GM12878 (cell line): ENCODE data around the gene MRPS16. TPM values are rescaled to one million over a fixed set of nuclear protein-coding genes. Genes with fewer than 3 reads are reported as not detected.

Experiments used
- ATAC-seq: fragments of 200-7000 bp; cut with Tn5 transposase; 3 replicates; pipeline ENCODE4 v1.9.1; 2020; ENCODE audit warnings: mild to moderate bottlenecking, moderate library complexity
- BruUV-seq: library from RNA; stranded (reverse); fragments of 400-500 nt; replicated peaks from 2 replicates; lab custom pipeline; 2021; lab: Mats Ljungman, UMichigan
- CTCF ChIA-PET: fragments of 300-600 bp; sonication (Branson Sonifier 250); formaldehyde crosslinking; extraction: SDS; loops from one replicate; lab custom pipeline; 2021; ENCODE audit warnings: inconsistent platforms; lab: Yijun Ruan, JAX
- POLR2A ChIA-PET: fragments of 350-600 bp; formaldehyde crosslinking; extraction: SDS; loops from one replicate; lab custom pipeline; 2021; ENCODE audit warnings: inconsistent platforms; lab: Charles Lee
- RAD21 ChIA-PET: fragments of 300-600 bp; sonication (Branson Sonifier 250); formaldehyde crosslinking; loops from one replicate; lab custom pipeline; 2023; ENCODE audit warnings: antibody characterized with exemption; ENCODE audit not compliant: unreplicated experiment; lab: Charles Lee
- SMC1A ChIA-PET: fragments of 300-600 bp; sonication (Branson Sonifier 250); formaldehyde crosslinking; loops from one replicate; lab custom pipeline; 2023; ENCODE audit not compliant: unreplicated experiment, uncharacterized antibody; lab: Charles Lee
- DNase-seq: peaks from one replicate; pipeline ENCODE4 v3.0.0-alpha.2; 2011; ENCODE audit warnings: low read depth, low spot score
- FAIRE-seq: peaks from 3 replicates; lab custom pipeline; 2011; peaks lifted over from hg19 to GRCh38; lab: Jason Lieb, UNC
- H2AFZ ChIP-seq: 2 replicates; pipeline ENCODE4 v1.6.0; 2011; ENCODE audit warnings: low read depth, low read length, control low read depth; ENCODE audit not compliant: control insufficient read depth
- H3K27ac ChIP-seq: 2 replicates; pipeline ENCODE4 v1.5.1; 2011; ENCODE audit warnings: control low read depth; ENCODE audit not compliant: control insufficient read depth, insufficient read depth
- H3K27me3 ChIP-seq, 2 experiments: replicated peaks in 1 of 2; 2 replicates each; pipeline versions ENCODE4 v1.6.0 to v1.6.1; 2011; ENCODE audit warnings: low read length in 1 of 2; ENCODE audit not compliant: control insufficient read depth in 2 of 2, insufficient read depth in 2 of 2
- H3K36me3 ChIP-seq, 2 experiments: 2 replicates each; pipeline ENCODE4 v1.5.1; 2011; ENCODE audit warnings: low read length in 1 of 2; ENCODE audit not compliant: control insufficient read depth in 2 of 2, insufficient read depth in 2 of 2
- H3K4me1 ChIP-seq: 2 replicates; pipeline ENCODE4 v1.6.1; 2011; ENCODE audit warnings: mild to moderate bottlenecking, low read length, moderate library complexity, mixed read lengths; ENCODE audit not compliant: control insufficient read depth, insufficient read depth
- H3K4me2 ChIP-seq: 2 replicates; pipeline ENCODE4 v1.6.0; 2011; ENCODE audit warnings: control low read depth; ENCODE audit not compliant: control insufficient read depth, insufficient read depth
- H3K4me3 ChIP-seq: fragments of 200-600 bp; sonication (generic); 2 replicates; pipeline ENCODE4 v1.5.1; 2016
- H3K79me2 ChIP-seq: 2 replicates; pipeline ENCODE4 v1.6.0; 2011; ENCODE audit warnings: low read length; ENCODE audit not compliant: control insufficient read depth, insufficient read depth
- H3K9ac ChIP-seq: 2 replicates; pipeline ENCODE4 v1.8.0; 2011; ENCODE audit warnings: low read length, control low read depth, mixed read lengths; ENCODE audit not compliant: control insufficient read depth, insufficient read depth
- H3K9me3 ChIP-seq: replicated peaks from 3 replicates; pipeline ENCODE4 v1.5.1; 2011; ENCODE audit warnings: mild to moderate bottlenecking, low read length; ENCODE audit not compliant: control insufficient read depth, insufficient read depth
- H4K20me1 ChIP-seq: 2 replicates; pipeline ENCODE4 v1.6.0; 2011; ENCODE audit not compliant: control insufficient read depth, insufficient read depth
- BMI1 ChIP-seq: fragments of 450-650 bp; IDR thresholded peaks from 2 replicates; pipeline ENCODE4 v1.6.1; 2016; ENCODE audit warnings: mild to moderate bottlenecking, moderate library complexity, borderline replicate concordance
- CEBPZ ChIP-seq: fragments of 150-350 bp; IDR thresholded peaks from 2 replicates; pipeline ENCODE4 v1.6.1; 2016; ENCODE audit warnings: low read depth, low read length
- FOXK2 ChIP-seq: fragments of 450-650 bp; IDR thresholded peaks from 2 replicates; pipeline ENCODE4 v1.6.1; 2017; ENCODE audit warnings: mild to moderate bottlenecking, moderate library complexity
- HCFC1 ChIP-seq: fragments of 150-350 bp; IDR thresholded peaks from 2 replicates; pipeline ENCODE4 v1.6.1; 2014; ENCODE audit warnings: low read length
- MXI1 ChIP-seq: fragments of 150-350 bp; IDR thresholded peaks from 2 replicates; pipeline ENCODE4 v1.6.1; 2011; ENCODE audit warnings: low read depth, mild to moderate bottlenecking, inconsistent platforms, low read length, improper control_type of control experiment
- POU2F2 ChIP-seq: IDR thresholded peaks from 3 replicates; pipeline ENCODE4 v1.6.1; 2011; ENCODE audit warnings: low read depth, mild to moderate bottlenecking, low read length, borderline replicate concordance
- SREBF1 ChIP-seq: IDR thresholded peaks from 2 replicates; pipeline ENCODE4 v1.6.1; 2012; ENCODE audit warnings: mild to moderate bottlenecking, low read length
- ZNF217 ChIP-seq: fragments of 450-650 bp; IDR thresholded peaks from 2 replicates; pipeline ENCODE4 v1.6.1; 2017; ENCODE audit warnings: antibody characterized with exemption, mild to moderate bottlenecking
- WGBS: methylation state at CpG from one replicate; pipeline ENCODE4 v1.1.6; 2016; ENCODE audit warnings: low lambda C conversion rate; ENCODE audit not compliant: insufficient replicate concordance, insufficient coverage; ENCODE audit errors: missing lambda C conversion rate; 5-methylcytosine and 5-hydroxymethylcytosine counted together
- in situ Hi-C: fragments of 300-500 bp; cut with MboI; formaldehyde crosslinking; loops from 9 replicates; pipeline ENCODE4 v1.14.3; 2018; ENCODE audit warnings: mixed read lengths
- intact Hi-C: fragments of 100-400 bp; cut with micrococcal nuclease; formaldehyde crosslinking; loops from one replicate; pipeline ENCODE4 v1.14.2; 2022; ENCODE audit not compliant: unreplicated experiment
- polyA plus RNA-seq, 11 experiments: library from polyadenylated mRNA; depleted of rRNA in 4 of 11; unstranded in 6 of 11; stranded (reverse) in 5 of 11; fragments of >200 nt; fragmentation: Nextera tagmentation in 4 of 11; fragmentation: Illumina TruSeq in 1 of 11; extraction: Ambion mirVana in 4 of 11; extraction: Trizol in 1 of 11; gene quantifications; 1 replicate in 1 of 11; 2 replicates in 10 of 11; pipeline versions ENCODE4 v1.2.1 to v1.2.3, GENCODE V29; 2011 to 2016; ENCODE audit warnings: inconsistent platforms in 2 of 11, missing spikeins in 2 of 11, low read depth in 1 of 11
- total RNA-seq, 4 experiments: library from RNA; depleted of rRNA in 3 of 4; stranded (reverse); fragments of >200 nt in 3 of 4; fragmentation: Illumina TruSeq in 1 of 4; extraction: Trizol in 1 of 4; gene quantifications; 2 replicates each; pipeline versions ENCODE4 v1.2.1 to v1.2.3, GENCODE V29; 2013 to 2021

The MRPS16 gene
- total and polyA plus RNA-seq, 10 of the 15 experiments (the other 5 are each of a cell fraction or from before 2014, with no cell fraction given), result 43.4 to 285 (median 103) TPM

GRCh38 chr10:73205890-73206289 is 46.6 kb downstream of the MRPS16 start:
- CTCF ChIA-PET, result no interaction called here
- H3K27me3 ChIP-seq, result no peaks in the 10 kb centered on the region
- no peak overlapping the region for H3K4me2 ChIP-seq
- no peaks in the 10 kb centered on the region for H3K9me3 ChIP-seq
- H4K20me1 ChIP-seq, result no peaks in the 10 kb centered on the region
- no peak for DNase-seq
- no peak overlapping the region for H3K9ac ChIP-seq
- TF ChIP-seq CEBPZ, result no peak
- no peak for TF ChIP-seq HCFC1
- TF ChIP-seq MXI1, result no peak
- no peak for TF ChIP-seq ZNF217
- TF ChIP-seq SREBF1, result no peak
- no peak for TF ChIP-seq BMI1
- no peak for TF ChIP-seq FOXK2
- no peak for TF ChIP-seq POU2F2
- no peaks in the 10 kb centered on the region for H3K79me2 ChIP-seq
- no peak overlapping the region for H3K27ac ChIP-seq
- intact Hi-C loops (no loop called here), in situ Hi-C loops (no loop called here)
- H3K4me3 ChIP-seq, result no peak overlapping the region
- H3K4me1 ChIP-seq, result no peaks in the 10 kb centered on the region
- no peak for FAIRE-seq
- no peaks in the 10 kb centered on the region for H3K36me3 ChIP-seq
- RAD21 ChIA-PET, result no interaction called here
- no peak for ATAC-seq
- POLR2A ChIA-PET, result no interaction called here
- SMC1A ChIA-PET, result no interaction called here
- H2AFZ ChIP-seq, result no peak overlapping the region
- WGBS, result 100% methylated on average over 1 of the region's 1 CpG
- BruUV-seq, result no TSS peak
